ENCODE measurements around the gene BIRC3. TPM values are rescaled to one million over a fixed set of nuclear protein-coding genes. Genes with fewer than 3 reads are reported as not detected.

BIRC3 gene
- total and polyA plus RNA-seq, 2 of the 8 experiments (the other 6 are each of a cell fraction or from before 2014, with no cell fraction given) = 0.08 to 0.20 TPM

Small RNAs within 50 kb of the gene (small RNA-seq; reads per million reads assigned to genes)
- gene AP000942.3 (ENCODE audit: insufficient read depth) (not detected), gene AP000942.4 (ENCODE audit: insufficient read depth) (not detected), gene RNU6-952P (ENCODE audit: insufficient read depth) (not detected)

Other genes with a start within 250 kb of the BIRC3 start
- gene YAP1, start 207.0 kb upstream of the BIRC3 start, total RNA-seq (2021; fragmentation: NEBNext Ultra II Directional; extraction: Animal tissue kit (Norgen Biotek cat#: 25700)) = 108 and 111 TPM in 2 replicates
- gene YAP1, start 207.0 kb upstream of the BIRC3 start, polyA plus RNA-seq (2011; rRNA removed) = 62.0 and 95.9 TPM in 2 replicates
- 22.3 and 24.7 TPM in 2 replicates for gene BIRC2, start 29.7 kb downstream of the BIRC3 start, total RNA-seq (2021; fragmentation: NEBNext Ultra II Directional; extraction: Animal tissue kit (Norgen Biotek cat#: 25700))
- 12.4 and 18.4 TPM in 2 replicates for gene BIRC2, start 29.7 kb downstream of the BIRC3 start, polyA plus RNA-seq (2011; rRNA removed)
- 80.1 and 82.3 TPM in 2 replicates for gene TMEM123, start 135.3 kb downstream of the BIRC3 start, total RNA-seq (2021; fragmentation: NEBNext Ultra II Directional; extraction: Animal tissue kit (Norgen Biotek cat#: 25700))
- gene TMEM123, start 135.3 kb downstream of the BIRC3 start, polyA plus RNA-seq (2011; rRNA removed) = 25.4 and 75.5 TPM in 2 replicates
- gene MMP7, start 213.3 kb downstream of the BIRC3 start, total RNA-seq (2021; fragmentation: NEBNext Ultra II Directional; extraction: Animal tissue kit (Norgen Biotek cat#: 25700)) = not detected in 2 replicates
- gene MMP7, start 213.3 kb downstream of the BIRC3 start, polyA plus RNA-seq (2011; rRNA removed) = not detected in 2 replicates